DND-41 (cell line): Measurements from ENCODE around the gene INPP5E.

Experiments
- EZH2 ChIP-seq: IDR thresholded peaks from 3 replicates; pipeline ENCODE4 v1.6.1; 2012; ENCODE audit warnings: borderline replicate concordance, low read depth, mild to moderate bottlenecking, moderate library complexity, low read length, inconsistent platforms; ENCODE audit not compliant: severe bottlenecking
- TF ChIP-seq, protein P1 (sequence below): IDR thresholded peaks from 2 replicates; pipeline ENCODE4 v1.5.1; 2012; ENCODE audit warnings: borderline replicate concordance, low read length, moderate library complexity, mild to moderate bottlenecking; ENCODE audit not compliant: poor library complexity, severe bottlenecking; ENCODE audit errors: extremely low read depth

DNA sequence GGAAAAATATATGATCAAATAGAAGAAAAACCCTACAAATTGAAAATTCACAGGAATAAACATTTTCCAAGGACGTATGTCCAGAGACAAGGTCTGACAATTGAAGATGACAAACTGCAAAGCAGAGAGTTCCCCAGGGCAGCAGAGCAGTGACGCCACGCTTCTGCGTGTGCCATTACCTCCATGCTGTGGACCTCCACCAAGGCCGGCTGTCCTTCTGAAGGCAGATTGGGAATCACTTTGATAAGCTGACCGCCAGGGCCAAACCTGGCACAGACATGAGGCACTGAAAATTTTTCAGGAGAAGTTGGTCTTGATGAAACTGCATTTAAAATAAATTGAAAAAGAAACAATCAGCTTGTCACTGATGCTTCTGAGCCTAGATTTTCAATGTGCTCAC lies 24.6 kb upstream of the INPP5E start:
- TF ChIP-seq, protein P1, sequence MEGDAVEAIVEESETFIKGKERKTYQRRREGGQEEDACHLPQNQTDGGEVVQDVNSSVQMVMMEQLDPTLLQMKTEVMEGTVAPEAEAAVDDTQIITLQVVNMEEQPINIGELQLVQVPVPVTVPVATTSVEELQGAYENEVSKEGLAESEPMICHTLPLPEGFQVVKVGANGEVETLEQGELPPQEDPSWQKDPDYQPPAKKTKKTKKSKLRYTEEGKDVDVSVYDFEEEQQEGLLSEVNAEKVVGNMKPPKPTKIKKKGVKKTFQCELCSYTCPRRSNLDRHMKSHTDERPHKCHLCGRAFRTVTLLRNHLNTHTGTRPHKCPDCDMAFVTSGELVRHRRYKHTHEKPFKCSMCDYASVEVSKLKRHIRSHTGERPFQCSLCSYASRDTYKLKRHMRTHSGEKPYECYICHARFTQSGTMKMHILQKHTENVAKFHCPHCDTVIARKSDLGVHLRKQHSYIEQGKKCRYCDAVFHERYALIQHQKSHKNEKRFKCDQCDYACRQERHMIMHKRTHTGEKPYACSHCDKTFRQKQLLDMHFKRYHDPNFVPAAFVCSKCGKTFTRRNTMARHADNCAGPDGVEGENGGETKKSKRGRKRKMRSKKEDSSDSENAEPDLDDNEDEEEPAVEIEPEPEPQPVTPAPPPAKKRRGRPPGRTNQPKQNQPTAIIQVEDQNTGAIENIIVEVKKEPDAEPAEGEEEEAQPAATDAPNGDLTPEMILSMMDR: no peak
- no peak for TF ChIP-seq EZH2
